ENCODE data around the gene HAT1.

DNA sequence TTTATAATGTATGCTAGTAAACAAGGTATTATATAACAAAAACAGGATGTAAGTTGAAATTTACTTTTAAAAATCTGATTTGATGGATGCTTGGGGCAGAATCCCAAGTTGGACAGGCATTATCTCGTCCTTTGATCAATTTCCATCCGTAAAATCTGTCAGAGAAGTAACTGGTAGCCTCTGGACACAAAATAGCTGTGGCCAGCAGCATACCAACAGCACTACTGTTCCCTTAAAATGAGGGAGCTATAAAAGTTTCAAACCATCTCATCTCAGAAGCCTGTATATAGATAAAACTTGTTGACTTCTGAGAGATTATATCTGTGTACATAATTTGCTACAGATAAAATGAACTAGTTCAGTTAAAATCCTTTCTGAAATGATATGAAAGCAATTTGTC is 62.8 kb downstream of the HAT1 start:
- no peak for TF ChIP-seq CTCF (IDR thresholded peaks at IDR 0.05)
- no peak for TF ChIP-seq POLR2A (IDR thresholded peaks at IDR 0.05)

All from thyroid gland (tissue), 4 donors.